Pons (tissue), 1 donor: ENCODE results near the gene PGRMC1.
"Not testable (repeated sequence)": the region's sequence is repeated elsewhere in the genome, so short reads cannot be mapped to it uniquely, and the experiment has no call there.

Experiments
- DNase-seq: peaks from one replicate; pipeline ENCODE4 v3.0.0-alpha.2; 2016; ENCODE audit warnings: low spot score

The PGRMC1 gene

GRCh38 chrX:119235872-119236622, at the start of gene PGRMC1:
Gene PGRMC1 (plus strand): TSS chrX:119236285. CDS start chrX:119236364, 79 bp downstream.
- peak; percentile 71 for DNase-seq

- DNase-seq = no peak
These were observed 49.3 kb upstream of the PGRMC1 start for GRCh38 chrX:119186763-119187162.

- no peak for DNase-seq
These were observed 48.8 kb upstream of the PGRMC1 start for GRCh38 chrX:119187298-119187697.

DNA sequence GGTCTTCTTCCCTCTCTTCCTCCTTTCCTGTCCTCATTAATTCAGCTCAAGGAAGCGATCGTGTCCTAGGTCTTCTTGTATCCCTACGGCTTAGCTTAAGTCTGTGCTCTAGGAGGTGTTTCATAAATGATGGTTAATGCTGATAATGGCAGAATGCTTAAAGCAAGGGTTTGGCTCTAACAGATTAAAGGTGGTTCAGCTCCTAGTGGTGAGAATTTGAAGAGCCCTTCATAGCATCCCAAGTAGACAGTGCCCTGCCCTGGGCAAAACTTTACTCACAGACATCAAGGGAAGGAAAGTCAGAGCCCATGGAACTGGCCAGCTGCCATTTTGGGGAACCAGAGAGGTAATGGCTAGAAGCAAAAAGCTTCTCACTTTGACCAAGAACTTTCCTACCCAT, 47.0 kb upstream of the PGRMC1 start:
- DNase-seq = no peak

GRCh38 chrX:119189595-119189994, 46.5 kb upstream of the PGRMC1 start:
- DNase-seq = peak; percentile 2

DNA sequence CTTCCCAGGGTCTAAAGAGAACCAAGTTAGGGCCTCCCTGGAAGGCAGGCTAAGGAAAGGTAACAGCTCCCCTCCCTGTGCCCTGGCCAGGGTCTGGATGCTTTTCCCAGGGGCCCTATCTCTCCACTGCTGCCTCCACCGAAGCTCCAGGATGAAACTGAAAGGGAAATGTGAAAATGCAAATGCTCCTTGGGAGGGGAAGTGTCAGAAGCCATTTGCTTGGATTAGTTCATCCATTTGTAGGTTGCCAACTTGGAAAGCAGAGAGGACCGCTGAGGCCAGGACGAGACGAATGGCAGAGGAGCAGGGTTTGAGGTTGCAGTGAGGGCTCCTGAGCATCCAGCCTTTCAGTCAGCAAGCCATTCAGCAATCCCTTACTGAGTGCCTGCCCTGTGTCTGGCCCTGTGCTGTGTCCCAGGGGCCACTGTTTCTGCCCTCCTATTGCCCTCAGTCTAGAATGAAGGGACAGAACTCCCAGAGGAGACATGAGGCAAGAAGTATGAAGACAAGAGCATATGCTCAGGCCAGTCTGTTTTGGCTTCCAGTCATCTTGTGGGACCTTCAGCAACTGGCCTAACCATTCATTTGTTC, 45.9 kb upstream of the PGRMC1 start:
- no peak for DNase-seq

DNA sequence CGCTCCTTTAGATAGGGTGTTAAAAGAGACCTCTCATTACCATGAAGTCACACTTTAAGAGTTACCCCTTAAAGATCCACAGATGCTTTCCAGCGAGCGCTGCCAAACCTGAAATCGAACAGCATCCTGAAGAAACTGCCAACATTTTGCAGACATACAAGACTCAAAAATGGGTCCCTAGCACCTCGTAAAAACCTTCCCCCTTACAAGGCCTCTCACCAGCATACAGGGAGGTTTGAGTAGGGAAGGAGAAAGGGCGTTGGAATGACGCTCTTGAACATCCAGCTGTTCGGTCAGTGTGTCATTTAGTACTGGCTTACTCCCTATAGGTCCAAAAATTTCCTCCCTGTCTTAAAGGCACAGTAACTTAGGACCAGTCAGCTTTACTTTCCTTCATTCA, 45.3 kb upstream of the PGRMC1 start:
- no peak for DNase-seq

GRCh38 chrX:119194621-119195020, 41.5 kb upstream of the PGRMC1 start:
- no peak for DNase-seq

- no peak for DNase-seq
These were observed 34.5 kb upstream of the PGRMC1 start for GRCh38 chrX:119201570-119201969.

DNA sequence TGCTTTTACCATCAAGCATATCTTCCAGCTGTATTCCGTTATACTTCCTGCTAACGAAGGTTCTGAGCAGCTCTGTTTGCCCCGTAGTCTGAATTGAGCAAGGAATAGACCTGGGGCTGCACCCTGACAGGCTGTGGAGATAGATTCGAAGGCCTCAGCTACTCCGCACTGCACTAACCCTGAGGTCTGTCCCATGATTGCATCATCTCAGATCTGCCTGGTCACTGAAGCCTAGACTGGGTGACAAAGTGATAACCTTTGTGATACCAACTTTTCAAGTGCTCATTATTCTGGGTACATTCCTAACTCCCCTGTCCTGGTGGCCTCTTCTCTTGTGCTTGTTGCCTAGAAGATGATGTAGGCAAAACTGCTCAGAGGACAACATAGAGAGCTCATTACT, 29.9 kb upstream of the PGRMC1 start:
- DNase-seq = no peak

DNA sequence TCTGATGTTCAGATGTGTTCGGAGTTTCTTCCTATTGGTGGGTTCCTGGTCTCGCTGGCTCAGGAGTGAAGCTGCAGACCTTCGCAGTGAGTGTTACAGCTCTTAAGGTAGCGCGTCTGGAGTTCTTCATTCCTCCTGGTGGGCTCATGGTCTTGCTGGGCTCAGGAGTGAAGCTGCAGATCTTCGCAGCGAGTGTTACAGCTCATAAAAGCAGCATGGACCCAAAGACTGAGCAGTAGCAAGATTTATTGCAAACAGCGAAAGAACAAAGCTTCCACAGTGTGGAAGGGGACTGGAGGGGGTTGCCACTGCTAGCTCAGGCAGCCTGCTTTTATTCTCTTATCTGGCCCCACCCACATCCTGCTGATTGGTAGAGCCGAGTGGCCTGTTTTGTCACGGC, 28.6 kb upstream of the PGRMC1 start:
- DNase-seq = not testable (repeated sequence)

DNA sequence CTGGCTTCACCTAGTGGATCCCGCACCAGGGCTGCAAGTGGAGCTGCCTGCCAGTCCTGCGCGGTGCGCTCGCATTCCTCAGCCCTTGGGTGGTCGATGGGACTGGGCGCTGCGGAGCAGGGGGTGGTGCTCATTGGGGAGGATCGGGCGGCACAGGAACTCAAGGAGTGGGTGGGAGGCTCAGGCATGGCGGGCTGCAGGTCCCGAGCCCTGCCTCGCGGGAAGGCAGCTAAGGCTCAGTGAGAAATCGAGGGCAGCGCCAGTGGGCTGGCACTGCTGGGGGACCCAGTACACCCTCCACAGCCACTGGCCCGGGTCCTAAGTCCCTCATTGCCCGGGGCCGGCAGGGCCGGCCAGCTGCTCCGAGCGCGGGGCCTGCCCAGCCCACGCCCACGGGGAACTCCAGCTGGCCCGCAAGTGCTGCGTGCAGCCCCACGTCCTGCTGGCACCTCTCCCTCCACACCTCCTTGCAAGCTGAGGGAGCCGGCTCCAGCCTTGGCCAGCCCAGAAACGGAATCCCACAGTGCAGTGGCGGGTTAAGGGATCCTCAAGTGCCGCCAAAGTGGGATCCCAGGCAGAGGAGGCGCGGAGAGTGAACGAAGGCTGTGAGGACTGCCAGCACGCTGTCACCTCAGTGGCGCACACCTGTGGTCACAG, 27.6 kb upstream of the PGRMC1 start:
- DNase-seq = no peak

GRCh38 chrX:119210931-119211648, 25.0 kb upstream of the PGRMC1 start:
- not testable (repeated sequence) for DNase-seq

DNA sequence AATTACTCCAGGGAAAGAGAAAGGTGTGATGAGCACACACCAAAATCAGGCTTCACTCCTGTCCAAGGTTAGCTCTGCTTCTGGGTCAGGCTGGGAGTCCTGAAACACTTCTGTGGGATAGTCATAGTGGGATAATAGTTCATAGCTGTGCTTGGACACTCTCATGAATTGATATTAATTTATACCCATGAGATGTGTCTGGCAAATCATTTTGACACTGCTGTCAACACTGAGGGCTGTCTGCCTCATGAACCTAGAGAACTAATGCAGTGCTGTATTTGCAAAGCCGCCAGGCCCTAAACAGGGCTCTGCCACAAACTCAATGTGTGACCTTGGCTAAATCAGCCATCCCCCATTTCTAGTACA, 24.5 kb upstream of the PGRMC1 start:
- no peak for DNase-seq

- DNase-seq = no peak
These were observed 17.9 kb upstream of the PGRMC1 start for GRCh38 chrX:119218198-119218597.

- no peak for DNase-seq
These were observed 13.2 kb upstream of the PGRMC1 start for GRCh38 chrX:119222932-119223331.

DNA sequence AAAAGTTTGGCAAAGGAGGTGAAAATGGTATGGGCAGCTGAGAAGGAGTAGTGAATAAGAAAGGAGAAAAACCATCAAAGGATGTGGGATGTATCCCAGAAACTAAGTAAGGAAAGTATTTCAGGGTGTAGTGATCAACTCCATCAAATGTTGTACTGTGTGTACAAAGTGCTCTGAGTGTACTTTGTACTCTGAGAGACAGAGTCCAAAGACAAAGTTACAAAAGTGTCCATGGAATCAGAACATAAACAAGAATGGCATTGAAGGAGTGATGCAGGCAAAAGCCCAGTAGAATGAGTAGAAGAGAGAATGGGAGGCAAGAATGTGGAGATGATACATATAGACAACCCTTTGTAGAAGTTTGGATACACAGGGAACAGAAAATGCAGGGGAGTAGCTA, 12.3 kb upstream of the PGRMC1 start:
- no peak for DNase-seq

- no peak for DNase-seq
These were observed 9.6 kb upstream of the PGRMC1 start for GRCh38 chrX:119226446-119226845.

DNA sequence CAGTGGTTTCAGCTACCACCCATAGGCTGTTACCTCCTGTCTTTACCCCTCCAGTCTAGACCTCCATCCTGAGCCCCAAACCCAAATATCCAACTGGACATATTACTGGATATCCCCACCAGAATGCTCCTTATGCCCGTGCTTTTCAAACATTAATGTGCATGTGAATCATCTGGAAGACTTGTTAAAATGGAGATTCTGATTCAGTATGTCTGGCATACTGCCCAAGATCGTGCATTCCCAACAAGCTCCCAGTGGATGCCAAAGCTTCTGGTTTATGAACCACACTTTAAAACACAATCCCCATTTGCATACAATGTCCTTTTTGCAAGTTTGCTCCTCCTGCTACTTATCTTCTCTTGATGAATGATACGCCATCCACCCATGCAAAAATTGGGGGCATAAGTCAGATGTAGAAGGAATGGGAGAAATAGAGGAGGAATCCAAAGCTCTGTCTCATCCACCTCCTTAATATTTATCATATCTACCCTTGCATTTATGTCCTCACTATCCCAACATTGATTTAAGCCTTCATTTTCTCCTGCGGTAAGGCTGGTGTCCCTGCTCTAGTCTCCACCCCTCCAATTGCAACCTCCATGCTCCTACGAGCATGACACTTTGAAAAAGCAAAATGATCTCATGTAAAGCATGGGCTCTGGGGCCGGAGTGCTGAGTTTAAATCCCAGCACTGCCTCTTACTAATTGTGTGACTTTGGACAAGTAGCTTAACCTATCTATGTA, 7.4 kb upstream of the PGRMC1 start:
- no peak for DNase-seq

DNA sequence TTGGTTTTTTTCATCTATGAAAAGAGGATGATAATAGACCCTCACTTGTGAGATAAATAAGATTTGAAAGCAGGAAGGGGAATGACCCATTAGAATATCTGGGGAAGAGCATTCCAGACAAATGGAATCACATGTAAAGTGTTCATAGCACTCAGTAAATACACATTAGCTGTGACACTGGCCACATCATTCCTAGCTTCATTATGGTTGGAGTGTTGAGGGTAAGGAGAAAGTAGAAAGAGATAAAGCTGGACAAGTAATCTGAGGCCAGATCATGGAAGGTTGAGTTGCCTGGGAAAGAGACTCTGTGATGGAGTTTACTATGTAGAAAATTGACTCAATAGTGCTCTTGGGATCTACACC, 6.9 kb upstream of the PGRMC1 start:
- no peak for DNase-seq

GRCh38 chrX:119230850-119231249, 5.2 kb upstream of the PGRMC1 start:
- no peak for DNase-seq

GRCh38 chrX:119231936-119232445, 4.1 kb upstream of the PGRMC1 start:
- no peak for DNase-seq
